Stomach smooth muscle (tissue), 2 donors: ENCODE results near the gene RNASE4.
"Not testable (repeated sequence)": the region's sequence is repeated elsewhere in the genome, so short reads cannot be mapped to it uniquely, and the experiment has no call there.

ENCODE experiments used
- H3K27ac ChIP-seq: one replicate; pipeline ENCODE4 v1.7.0; 2013; ENCODE audit warnings: mild to moderate bottlenecking, low read length, inconsistent platforms
- H3K27me3 ChIP-seq, 2 donors: one replicate each; pipeline ENCODE4 v1.7.0; 2013; ENCODE audit warnings: low read length in 2 of 2; ENCODE audit not compliant: insufficient read depth in 2 of 2, control insufficient read depth in 1 of 2
- H3K36me3 ChIP-seq, 2 donors: one replicate each; pipeline ENCODE4 v1.7.0; 2013; ENCODE audit warnings: low read length in 2 of 2; ENCODE audit not compliant: control insufficient read depth in 2 of 2, insufficient read depth in 2 of 2
- H3K4me1 ChIP-seq: one replicate; pipeline ENCODE4 v1.7.0; 2013; ENCODE audit warnings: low read length; ENCODE audit not compliant: control insufficient read depth, insufficient read depth
- H3K4me3 ChIP-seq, 2 donors: one replicate each; pipeline ENCODE4 v1.7.0; 2013; ENCODE audit warnings: low read length in 2 of 2
- H3K9ac ChIP-seq, 2 donors: one replicate each; pipeline ENCODE4 v1.7.0; 2013; ENCODE audit warnings: low read length in 2 of 2, mild to moderate bottlenecking in 1 of 2
- H3K9me3 ChIP-seq, 2 donors: one replicate each; pipeline ENCODE4 v1.7.0; 2013; ENCODE audit warnings: low read length in 2 of 2; ENCODE audit not compliant: control insufficient read depth in 2 of 2
- donor health status: healthy.
- donor health status: Pancreatic carcinoma.

RNASE4 gene

GRCh38 chr14:20723488-20723887 lies 39.1 kb downstream of the RNASE4 start:
- H3K4me3 ChIP-seq = peak overlapping the region in 1 of 2 donors; percentile 44
- no peak overlapping the region for H3K27ac ChIP-seq
- no peaks in the 10 kb centered on the region for H3K9me3 ChIP-seq
- no peaks in the 10 kb centered on the region for H3K36me3 ChIP-seq
- peaks cover 7 to 21% of the 10 kb centered on the region in 2 donors for H3K27me3 ChIP-seq
- H3K9ac ChIP-seq = no peak overlapping the region
- peaks cover 2% of the 10 kb centered on the region for H3K4me1 ChIP-seq

- not testable (repeated sequence) for H3K9me3 ChIP-seq, H3K9ac ChIP-seq, H3K4me1 ChIP-seq, H3K36me3 ChIP-seq, H3K4me3 ChIP-seq, H3K27ac ChIP-seq
- peaks cover 7 to 21% of the 10 kb centered on the region in 2 donors for H3K27me3 ChIP-seq
Measured at GRCh38 chr14:20726121-20726520, 41.8 kb downstream of the RNASE4 start.

GRCh38 chr14:20726531-20726930 lies 42.2 kb downstream of the RNASE4 start:
- H3K36me3 ChIP-seq = no peaks in the 10 kb centered on the region
- H3K9me3 ChIP-seq = no peaks in the 10 kb centered on the region
- H3K9ac ChIP-seq = no peak overlapping the region
- H3K4me3 ChIP-seq = no peak overlapping the region
- H3K4me1 ChIP-seq = peaks cover 2% of the 10 kb centered on the region
- H3K27ac ChIP-seq = no peak overlapping the region
- H3K27me3 ChIP-seq = peaks cover 5 to 21% of the 10 kb centered on the region in 2 donors

GRCh38 chr14:20730891-20731290 lies 46.5 kb downstream of the RNASE4 start:
- no peak overlapping the region for H3K4me3 ChIP-seq
- no peaks in the 10 kb centered on the region for H3K4me1 ChIP-seq
- no peaks in the 10 kb centered on the region for H3K9me3 ChIP-seq
- H3K27ac ChIP-seq = no peak overlapping the region
- peaks cover 0 to 4% of the 10 kb centered on the region in 2 donors for H3K27me3 ChIP-seq
- no peak overlapping the region for H3K9ac ChIP-seq
- H3K36me3 ChIP-seq = no peaks in the 10 kb centered on the region

GRCh38 chr14:20732477-20732876 lies 48.1 kb downstream of the RNASE4 start:
- H3K9me3 ChIP-seq = no peaks in the 10 kb centered on the region
- H3K27me3 ChIP-seq = no peaks in the 10 kb centered on the region
- no peak overlapping the region for H3K27ac ChIP-seq
- H3K9ac ChIP-seq = no peak overlapping the region
- no peak overlapping the region for H3K4me3 ChIP-seq
- H3K4me1 ChIP-seq = no peaks in the 10 kb centered on the region
- no peaks in the 10 kb centered on the region for H3K36me3 ChIP-seq

DNA sequence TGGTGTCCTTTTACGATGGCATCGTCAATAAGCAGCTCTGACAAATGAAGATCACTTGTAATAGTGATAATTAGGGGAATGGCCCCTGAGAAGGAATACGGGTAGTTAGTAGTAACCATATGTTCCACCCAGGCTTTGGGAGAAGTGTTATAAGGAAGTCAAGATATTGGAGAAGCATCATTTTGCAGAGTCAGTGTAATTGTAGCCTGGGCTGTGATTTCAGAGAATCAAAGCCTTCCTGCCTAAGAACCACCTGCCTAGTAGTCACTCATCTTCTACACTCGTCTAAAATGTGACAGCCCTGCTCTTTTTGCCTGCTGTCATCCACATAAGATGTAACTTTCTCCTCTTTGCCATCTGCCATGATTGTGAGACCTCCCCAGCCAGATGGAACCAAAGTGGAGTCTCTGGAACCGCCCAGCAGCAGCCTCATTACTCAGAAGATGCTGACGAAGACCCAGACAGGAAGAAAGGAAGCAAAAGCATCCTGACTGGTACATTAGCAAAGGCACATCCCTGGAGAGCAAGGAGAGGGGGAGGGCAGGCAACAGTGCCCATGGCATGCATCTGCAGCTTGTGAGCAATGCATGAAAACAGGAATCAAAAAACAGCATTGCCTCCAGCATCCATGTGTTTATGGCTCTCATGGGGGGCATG lies 48.7 kb downstream of the RNASE4 start:
- Histone ChIP-seq H3K4me1 (no peaks in the 10 kb centered on the region), H3K9me3 (no peaks in the 10 kb centered on the region), H3K4me3 (no peak overlapping the region), H3K36me3 (no peaks in the 10 kb centered on the region), H3K9ac (no peak overlapping the region), H3K27me3 (no peaks in the 10 kb centered on the region), H3K27ac (no peak overlapping the region)

GRCh38 chr14:20733684-20734429 lies 49.5 kb downstream of the RNASE4 start:
- Histone ChIP-seq H3K27me3 (no peaks in the 10 kb centered on the region), H3K4me1 (no peaks in the 10 kb centered on the region), H3K4me3 (no peak overlapping the region), H3K36me3 (no peaks in the 10 kb centered on the region), H3K9ac (no peak overlapping the region), H3K9me3 (no peaks in the 10 kb centered on the region), H3K27ac (no peak overlapping the region)

DNA sequence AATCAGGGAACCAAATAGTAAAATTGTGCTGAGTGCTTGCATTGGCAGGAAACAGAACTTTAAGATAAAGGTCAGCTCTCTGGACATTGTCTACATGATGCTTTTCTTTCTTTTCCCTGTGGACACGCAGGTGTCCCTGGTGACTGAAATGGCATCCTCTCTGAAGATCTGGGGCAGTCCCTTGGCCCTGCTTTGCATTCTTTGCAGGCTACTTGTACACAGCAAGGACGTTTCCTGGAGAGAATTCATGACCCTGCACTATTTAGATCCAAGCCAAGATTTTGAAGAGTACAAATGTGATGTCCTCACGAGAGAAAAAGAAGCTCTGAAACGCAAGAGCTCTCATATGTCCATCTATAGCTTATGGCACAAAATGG lies 50.1 kb downstream of the RNASE4 start:
- no peaks in the 10 kb centered on the region for H3K27me3 ChIP-seq
- H3K4me1 ChIP-seq = no peaks in the 10 kb centered on the region
- H3K9me3 ChIP-seq = no peaks in the 10 kb centered on the region
- no peaks in the 10 kb centered on the region for H3K36me3 ChIP-seq
- H3K4me3 ChIP-seq = no peak overlapping the region
- no peak overlapping the region for H3K27ac ChIP-seq
- H3K9ac ChIP-seq = no peak overlapping the region

- not testable (repeated sequence) for H3K4me1 ChIP-seq, H3K4me3 ChIP-seq, H3K9ac ChIP-seq, H3K9me3 ChIP-seq, H3K27me3 ChIP-seq, H3K27ac ChIP-seq, H3K36me3 ChIP-seq
Measured at GRCh38 chr14:20738292-20738691, 53.9 kb downstream of the RNASE4 start.

GRCh38 chr14:20742132-20742531 lies 57.8 kb downstream of the RNASE4 start:
- no peaks in the 10 kb centered on the region for H3K27me3 ChIP-seq

GRCh38 chr14:20743556-20743955 lies 59.2 kb downstream of the RNASE4 start:
- H3K9ac ChIP-seq = no peak overlapping the region

More at GRCh38 chr14:20742132-20742531, 57.8 kb downstream of the RNASE4 start:
- H3K9me3 ChIP-seq = no peaks in the 10 kb centered on the region
- H3K4me3 ChIP-seq = no peak overlapping the region
- no peak overlapping the region for H3K27ac ChIP-seq
- H3K4me1 ChIP-seq = no peaks in the 10 kb centered on the region
- H3K36me3 ChIP-seq = no peaks in the 10 kb centered on the region
- H3K9ac ChIP-seq = no peak overlapping the region

More at GRCh38 chr14:20743556-20743955, 59.2 kb downstream of the RNASE4 start:
- Histone ChIP-seq H3K27ac (no peak overlapping the region), H3K27me3 (no peaks in the 10 kb centered on the region), H3K4me1 (no peaks in the 10 kb centered on the region), H3K36me3 (no peaks in the 10 kb centered on the region), H3K9me3 (no peaks in the 10 kb centered on the region), H3K4me3 (no peak overlapping the region)
